K562 (cell line): ENCODE data around the gene OR2Y1. TPM values are rescaled to one million over a fixed set of nuclear protein-coding genes. Genes with fewer than 3 reads are reported as not detected.

Experiments
- ATAC-seq: fragments of 200-7000 bp; cut with Tn5 transposase; 3 replicates; pipeline ENCODE4 v1.9.1; 2020; ENCODE audit warnings: moderate library complexity
- BruUV-seq: library from RNA; stranded (reverse); fragments of 400-500 nt; replicated peaks from 2 replicates; lab custom pipeline; 2021; lab: Mats Ljungman, UMichigan
- CTCF ChIA-PET: fragments of 300-600 bp; formaldehyde crosslinking; extraction: SDS; loops from one replicate; lab custom pipeline; 2021; ENCODE audit warnings: low intra/inter-chr PET ratio; lab: Yijun Ruan, JAX
- POLR2A ChIA-PET: fragments of 300-600, 350-650 bp; sonication (Branson Sonifier 250); formaldehyde crosslinking; extraction: SDS; loops from one replicate; lab custom pipeline; 2021; ENCODE audit warnings: antibody characterized with exemption, inconsistent platforms; lab: Yijun Ruan, JAX
- DNase-seq, 4 experiments: peaks; one replicate each; pipeline versions ENCODE4 v3.0.0 to v3.0.0-alpha.2; 2011 to 2018; ENCODE audit warnings: low spot score in 3 of 4, mixed read lengths in 3 of 4; ENCODE audit errors: extremely low read depth in 1 of 4
- FAIRE-seq: peaks from 2 replicates; lab custom pipeline; 2011; peaks lifted over from hg19 to GRCh38; lab: Jason Lieb, UNC
- H2AFZ ChIP-seq: 2 replicates; pipeline ENCODE4 v1.6.0; 2011; ENCODE audit warnings: low read depth, low read length, control low read depth, inconsistent platforms
- H3K27ac ChIP-seq: fragments of 200-600 bp; 3 replicates; pipeline ENCODE4 v1.8.0; 2011; ENCODE audit warnings: low read depth, mild to moderate bottlenecking, control low read depth, inconsistent platforms, low read length, moderate library complexity, mixed read lengths; ENCODE audit errors: extremely low read depth
- H3K27me3 ChIP-seq, 2 experiments: fragments of 300-600 bp in 1 of 2; 2 replicates in 1 of 2; 3 replicates in 1 of 2; pipeline versions ENCODE4 v1.6.0 to v1.8.0; 2011; ENCODE audit warnings: inconsistent platforms in 2 of 2, low read length in 2 of 2, mild to moderate bottlenecking in 1 of 2, mixed read lengths in 1 of 2, moderate library complexity in 1 of 2; ENCODE audit not compliant: control insufficient read depth in 2 of 2, insufficient read depth in 2 of 2
- H3K36me3 ChIP-seq: fragments of 300-600 bp; 3 replicates; pipeline ENCODE4 v1.8.0; 2011; ENCODE audit warnings: mild to moderate bottlenecking, low read length, inconsistent platforms; ENCODE audit not compliant: control insufficient read depth, insufficient read depth
- H3K4me1 ChIP-seq, 2 experiments: fragments of 200-600 bp in 1 of 2; replicated peaks in 1 of 2; 2 replicates in 1 of 2; 3 replicates in 1 of 2; pipeline versions ENCODE4 v1.5.1 to v1.8.0; 2011; ENCODE audit warnings: inconsistent platforms in 2 of 2, low read length in 2 of 2, mild to moderate bottlenecking in 1 of 2, mixed read lengths in 1 of 2, moderate library complexity in 1 of 2; ENCODE audit not compliant: control insufficient read depth in 2 of 2, insufficient read depth in 2 of 2
- H3K4me2 ChIP-seq: 2 replicates; pipeline ENCODE4 v1.6.1; 2011; ENCODE audit warnings: low read length, control low read depth, inconsistent platforms, mixed read lengths; ENCODE audit not compliant: insufficient read depth
- H3K4me3 ChIP-seq: fragments of 200-600 bp; sonication (generic), shearing (Covaris generic); 2 replicates; pipeline ENCODE4 v1.5.1; 2016; ENCODE audit warnings: control low read depth, inconsistent platforms
- H3K79me2 ChIP-seq: fragments of 200-600 bp; 3 replicates; pipeline ENCODE4 v1.8.0; 2011; ENCODE audit warnings: low read length, inconsistent platforms; ENCODE audit not compliant: control insufficient read depth, insufficient read depth
- H3K9ac ChIP-seq, 2 experiments: 2 replicates each; pipeline versions ENCODE4 v1.6.0 to v1.6.1; 2011; ENCODE audit warnings: low read depth in 2 of 2, low read length in 2 of 2, control low read depth in 1 of 2, inconsistent platforms in 1 of 2, mild to moderate bottlenecking in 1 of 2, mixed read lengths in 1 of 2; ENCODE audit not compliant: insufficient read depth in 1 of 2
- H3K9me1 ChIP-seq: one replicate; pipeline ENCODE4 v1.6.0; 2011; ENCODE audit warnings: inconsistent platforms, mild to moderate bottlenecking, low read length, moderate library complexity; ENCODE audit not compliant: control insufficient read depth, insufficient read depth
- H3K9me3 ChIP-seq: replicated peaks from 2 replicates; pipeline ENCODE4 v1.5.1; 2011; ENCODE audit warnings: low read depth, low read length, inconsistent platforms; ENCODE audit not compliant: control insufficient read depth, insufficient read depth
- H4K20me1 ChIP-seq: replicated peaks from 2 replicates; pipeline ENCODE4 v1.6.1; 2011; ENCODE audit warnings: low read length, inconsistent platforms, mixed read lengths; ENCODE audit not compliant: control insufficient read depth, insufficient read depth
- FOXJ3 ChIP-seq: sonication (generic); formaldehyde crosslinking; IDR thresholded peaks from 2 replicates; pipeline ENCODE4 v1.4.0; 2020; ENCODE audit warnings: mild to moderate bottlenecking, missing genetic modification reagents
- HNRNPLL ChIP-seq: fragments of 200-400 bp; formaldehyde crosslinking; IDR thresholded peaks from 2 replicates; pipeline ENCODE4 v1.6.1; 2017; ENCODE audit warnings: low read length, low read depth, mild to moderate bottlenecking; ENCODE audit not compliant: poor library complexity, severe bottlenecking
- JUNB ChIP-seq: fragments of 450-650 bp; formaldehyde crosslinking; conservative IDR thresholded peaks from 2 replicates; pipeline ENCODE4 v1.4.0; 2020; ENCODE audit warnings: mild to moderate bottlenecking
- KDM1A ChIP-seq, 2 experiments: fragments of 450-650 bp; IDR thresholded peaks; 2 replicates each; pipeline ENCODE4 v1.6.1; 2016; ENCODE audit warnings: mild to moderate bottlenecking in 2 of 2
- NUFIP1 ChIP-seq: fragments of 450-650 bp; IDR thresholded peaks from 2 replicates; pipeline ENCODE4 v1.6.1; 2018; ENCODE audit not compliant: partially characterized antibody
- RHOXF2B ChIP-seq: fragments of 250-450 bp; sonication (Bioruptor Pico); conservative IDR thresholded peaks from 2 replicates; pipeline ENCODE4 v1.5.1; 2021
- WGBS: fragments of 100-300 bp; shearing (Covaris generic); methylation state at CpG from one replicate; pipeline ENCODE4 v1.1.6; 2016; ENCODE audit warnings: low coverage, mixed read lengths; ENCODE audit not compliant: insufficient coverage; ENCODE audit errors: missing lambda C conversion rate; 5-methylcytosine and 5-hydroxymethylcytosine counted together
- in situ Hi-C: fragments of 300-500 bp; cut with MboI; formaldehyde crosslinking; loops from 4 replicates; pipeline ENCODE4 v1.15.0; 2018; ENCODE audit warnings: inconsistent platforms, mixed read lengths
- intact Hi-C: fragments of 100-400 bp; cut with micrococcal nuclease; formaldehyde crosslinking; loops from 2 replicates; pipeline ENCODE4 v1.14.2; 2022
- polyA plus RNA-seq, 8 experiments: library from polyadenylated mRNA; depleted of rRNA in 4 of 8; stranded (reverse) in 5 of 8; unstranded in 3 of 8; fragments of >200 nt; fragmentation: Nextera tagmentation in 2 of 8; fragmentation: Illumina TruSeq in 1 of 8; extraction: Ambion mirVana in 2 of 8; extraction: Trizol in 1 of 8; gene quantifications; 2 replicates each; pipeline versions ENCODE4 v1.2.1 to v1.2.3, GENCODE V29; 2011 to 2014; ENCODE audit warnings: inconsistent platforms in 1 of 8, missing spikeins in 1 of 8
- total RNA-seq, 7 experiments: library from RNA; depleted of rRNA in 6 of 7; stranded (reverse); fragments of >200 nt in 6 of 7; fragmentation: Illumina TruSeq in 2 of 7; extraction: Trizol in 2 of 7; gene quantifications; 2 replicates each; pipeline versions ENCODE4 v1.2.1 to v1.2.3, GENCODE V29; 2011 to 2021; ENCODE audit warnings: low replicate concordance in 1 of 7
- TF ChIP-seq, protein P1 (sequence below): IDR thresholded peaks from 2 replicates; pipeline ENCODE4 v1.6.1; 2016; ENCODE audit warnings: missing genetic modification characterization, missing compliant biosample characterization
- TF ChIP-seq, protein P2 (sequence below): fragments of 250-450 bp; sonication (Bioruptor Pico); IDR thresholded peaks from 2 replicates; pipeline ENCODE4 v1.4.0; 2020; ENCODE audit warnings: mild to moderate bottlenecking
- TF ChIP-seq, protein P3 (sequence below): fragments of 250-450 bp; sonication (Bioruptor Pico); IDR thresholded peaks from 2 replicates; pipeline ENCODE4 v1.4.0; 2020
- TF ChIP-seq, protein P4 (sequence below): fragments of 450-650 bp; IDR thresholded peaks from 2 replicates; pipeline ENCODE4 v1.6.1; 2018; ENCODE audit warnings: mild to moderate bottlenecking, low read depth; ENCODE audit not compliant: partially characterized antibody

The OR2Y1 gene
- total and polyA plus RNA-seq, 9 of the 15 experiments (the other 6 are each of a cell fraction or from before 2014, with no cell fraction given) = not detected

DNA sequence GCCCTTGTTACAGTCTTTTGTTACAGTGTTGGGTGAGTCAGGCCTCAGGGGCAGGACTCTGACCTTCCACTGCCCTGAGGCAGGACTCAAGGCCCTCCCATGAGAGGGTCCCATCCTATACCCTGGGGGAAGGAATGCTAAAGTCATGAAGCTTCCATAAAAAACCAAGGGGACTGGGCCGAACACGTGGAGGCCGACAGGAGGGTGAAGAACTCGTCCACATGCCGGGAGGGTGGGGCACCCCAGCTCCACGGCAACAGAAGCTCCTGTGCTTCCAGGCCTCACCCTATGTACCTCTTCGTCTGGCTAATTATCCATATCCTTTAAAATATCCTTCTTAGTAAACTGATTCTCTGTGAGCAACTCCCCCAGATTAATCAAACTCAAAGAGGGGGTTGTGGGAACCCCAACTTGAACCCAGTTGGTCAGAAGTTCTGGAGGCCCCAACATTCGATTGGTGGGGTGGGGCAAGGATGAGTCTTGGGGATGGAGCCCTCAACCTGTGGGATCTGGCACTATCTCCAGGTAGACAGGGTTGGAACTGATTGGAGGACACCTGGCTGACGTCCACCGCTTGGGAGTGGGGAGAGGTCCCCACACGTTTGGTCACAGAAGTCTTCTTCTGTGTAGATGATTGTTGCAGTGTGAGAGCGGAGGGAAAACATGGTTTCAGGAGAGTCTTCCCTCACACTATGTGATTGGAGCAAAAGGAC lies 43.6 kb upstream of the OR2Y1 start:
- Histone ChIP-seq H3K27ac (peak overlapping the region; percentile 57; the same call in 1 of the 3 replicates), H3K9me1 (no peaks in the 10 kb centered on the region), H3K79me2 (no peaks in the 10 kb centered on the region), H2AFZ (peak overlapping the region; percentile 11; the same call in 1 of the 2 replicates), H3K27me3 (no peaks in the 10 kb centered on the region), H3K4me3 (no peak overlapping the region), H3K4me1 (peaks cover 38 to 43% of the 10 kb centered on the region in 2 experiments; a peak in 4 of 5 replicates), H3K4me2 (peak overlapping the region; percentile 44; the same call in 1 of the 2 replicates), H4K20me1 (no peaks in the 10 kb centered on the region), H3K9ac (0 out of 4 replicates have a peak overlapping the region, but pooled peaks of 1 of the 2 experiments have one; percentile 11), H3K36me3 (no peaks in the 10 kb centered on the region), H3K9me3 (no peaks in the 10 kb centered on the region; the same call in 1 of the 2 replicates)
- no TSS peak for BruUV-seq
- in situ Hi-C loops = no loop called here
- FAIRE-seq = no peak
- 87% methylated on average over 12 of the region's 12 CpGs for WGBS
- no peak for DNase-seq
- intact Hi-C loops = loop anchor here (2.0 to 5.0 kb wide), 3 partner anchors 85 to 375 kb away; no protein-coding TSS in a partner anchor
- no peak for ATAC-seq
- TF ChIP-seq, protein P1, sequence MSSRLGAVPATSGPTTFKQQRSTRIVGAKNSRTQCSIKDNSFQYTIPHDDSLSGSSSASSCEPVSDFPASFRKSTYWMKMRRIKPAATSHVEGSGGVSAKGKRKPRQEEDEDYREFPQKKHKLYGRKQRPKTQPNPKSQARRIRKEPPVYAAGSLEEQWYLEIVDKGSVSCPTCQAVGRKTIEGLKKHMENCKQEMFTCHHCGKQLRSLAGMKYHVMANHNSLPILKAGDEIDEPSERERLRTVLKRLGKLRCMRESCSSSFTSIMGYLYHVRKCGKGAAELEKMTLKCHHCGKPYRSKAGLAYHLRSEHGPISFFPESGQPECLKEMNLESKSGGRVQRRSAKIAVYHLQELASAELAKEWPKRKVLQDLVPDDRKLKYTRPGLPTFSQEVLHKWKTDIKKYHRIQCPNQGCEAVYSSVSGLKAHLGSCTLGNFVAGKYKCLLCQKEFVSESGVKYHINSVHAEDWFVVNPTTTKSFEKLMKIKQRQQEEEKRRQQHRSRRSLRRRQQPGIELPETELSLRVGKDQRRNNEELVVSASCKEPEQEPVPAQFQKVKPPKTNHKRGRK = no peak
- TF ChIP-seq, protein P2, sequence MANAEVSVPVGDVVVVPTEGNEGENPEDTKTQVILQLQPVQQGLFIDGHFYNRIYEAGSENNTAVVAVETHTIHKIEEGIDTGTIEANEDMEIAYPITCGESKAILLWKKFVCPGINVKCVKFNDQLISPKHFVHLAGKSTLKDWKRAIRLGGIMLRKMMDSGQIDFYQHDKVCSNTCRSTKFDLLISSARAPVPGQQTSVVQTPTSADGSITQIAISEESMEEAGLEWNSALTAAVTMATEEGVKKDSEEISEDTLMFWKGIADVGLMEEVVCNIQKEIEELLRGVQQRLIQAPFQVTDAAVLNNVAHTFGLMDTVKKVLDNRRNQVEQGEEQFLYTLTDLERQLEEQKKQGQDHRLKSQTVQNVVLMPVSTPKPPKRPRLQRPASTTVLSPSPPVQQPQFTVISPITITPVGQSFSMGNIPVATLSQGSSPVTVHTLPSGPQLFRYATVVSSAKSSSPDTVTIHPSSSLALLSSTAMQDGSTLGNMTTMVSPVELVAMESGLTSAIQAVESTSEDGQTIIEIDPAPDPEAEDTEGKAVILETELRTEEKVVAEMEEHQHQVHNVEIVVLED (CRISPR knock-in tag) = no peak
- TF ChIP-seq, protein P3, sequence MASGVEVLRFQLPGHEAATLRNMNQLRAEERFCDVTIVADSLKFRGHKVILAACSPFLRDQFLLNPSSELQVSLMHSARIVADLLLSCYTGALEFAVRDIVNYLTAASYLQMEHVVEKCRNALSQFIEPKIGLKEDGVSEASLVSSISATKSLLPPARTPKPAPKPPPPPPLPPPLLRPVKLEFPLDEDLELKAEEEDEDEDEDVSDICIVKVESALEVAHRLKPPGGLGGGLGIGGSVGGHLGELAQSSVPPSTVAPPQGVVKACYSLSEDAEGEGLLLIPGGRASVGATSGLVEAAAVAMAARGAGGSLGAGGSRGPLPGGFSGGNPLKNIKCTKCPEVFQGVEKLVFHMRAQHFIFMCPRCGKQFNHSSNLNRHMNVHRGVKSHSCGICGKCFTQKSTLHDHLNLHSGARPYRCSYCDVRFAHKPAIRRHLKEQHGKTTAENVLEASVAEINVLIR = no peak
- TF ChIP-seq HNRNPLL (no peak), RHOXF2B (CRISPR knock-in tag) (no peak), NUFIP1 (no peak), JUNB (no peak), FOXJ3 (CRISPR knock-in tag) (no peak), KDM1A (IDR thresholded peaks at IDR 0.05) (no peak)
- TF ChIP-seq, protein P4, sequence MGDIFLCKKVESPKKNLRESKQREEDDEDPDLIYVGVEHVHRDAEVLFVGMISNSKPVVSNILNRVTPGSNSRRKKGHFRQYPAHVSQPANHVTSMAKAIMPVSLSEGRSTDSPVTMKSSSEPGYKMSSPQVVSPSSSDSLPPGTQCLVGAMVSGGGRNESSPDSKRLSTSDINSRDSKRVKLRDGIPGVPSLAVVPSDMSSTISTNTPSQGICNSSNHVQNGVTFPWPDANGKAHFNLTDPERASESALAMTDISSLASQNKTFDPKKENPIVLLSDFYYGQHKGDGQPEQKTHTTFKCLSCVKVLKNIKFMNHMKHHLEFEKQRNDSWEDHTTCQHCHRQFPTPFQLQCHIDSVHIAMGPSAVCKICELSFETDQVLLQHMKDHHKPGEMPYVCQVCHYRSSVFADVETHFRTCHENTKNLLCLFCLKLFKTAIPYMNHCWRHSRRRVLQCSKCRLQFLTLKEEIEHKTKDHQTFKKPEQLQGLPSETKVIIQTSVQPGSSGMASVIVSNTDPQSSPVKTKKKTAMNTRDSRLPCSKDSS = no peak
- ChIA-PET POLR2A (interaction anchor here (0.6 to 2.2 kb wide), 4 partner anchors 11 to 95 kb away, joined by 3 to 9 read pairs (median 5); no protein-coding TSS in a partner anchor), CTCF (no interaction called here)
